Measurements from ENCODE around the gene GEMIN4. TPM values are rescaled to one million over a fixed set of nuclear protein-coding genes. Genes with fewer than 3 reads are reported as not detected.

Gene GEMIN4
- total RNA-seq, 2 experiments from 2014 or later = 40.2 to 53.6 TPM

- ChIA-PET POLR2A (no interaction called here), CTCF (ENCODE audit: unreplicated experiment) (no interaction called here)
- BruUV-seq (replicated peaks) = no TSS peak
- Histone ChIP-seq H3K9me3 (ENCODE audit: low read length) (no peaks in the 10 kb centered on the region), H3K4me3 (ENCODE audit: low read depth, low read length, poor library complexity, severe bottlenecking) (peak within 1 kb of the TSS; percentile 69), H3K36me3 (ENCODE audit: insufficient read depth, low read length) (peaks cover 2% of the 10 kb centered on the region), H2AFZ (ENCODE audit: low read length) (0 out of 2 replicates have a peak within 1 kb of the TSS, but pooled peaks have one; percentile 49), H4K20me1 (ENCODE audit: insufficient read depth, low read length) (peaks cover 5% of the 10 kb centered on the region; the same call in 1 of the 2 replicates), H3K27ac (ENCODE audit: low read depth, low read length, poor library complexity, severe bottlenecking) (no peak within 1 kb of the TSS), H3K79me2 (ENCODE audit: insufficient read depth, low read depth, low read length) (no peaks in the 10 kb centered on the region), H3K4me2 (ENCODE audit: low read length) (peak within 1 kb of the TSS; percentile 70), H3K4me1 (ENCODE audit: insufficient read depth, low read length, poor library complexity, severe bottlenecking) (no peaks in the 10 kb centered on the region), H3K9me2 (ENCODE audit: insufficient read depth, low read length) (no peaks in the 10 kb centered on the region)
- intact Hi-C loops (cut with micrococcal nuclease; ENCODE audit: unreplicated experiment) = no loop called here
- TF ChIP-seq EZH2phosphoT487 (IDR thresholded peaks at IDR 0.05; ENCODE audit: borderline replicate concordance, low read depth, low read length) (no peak), CTCF (conservative IDR thresholded peaks at IDR 0.05; ENCODE audit: low read length) (no peak)
- DNase-seq (ENCODE audit: low spot score) = peak; percentile 33
Observed at GRCh38 chr17:732067-732901, 19.8 kb downstream of the GEMIN4 start, which contains the start of gene TLCD3A. TLCD3A (plus strand) TSS chr17:732596; CDS start chr17:732648, 52 bp downstream.

GRCh38 chr17:731644-732066 is 20.4 kb downstream of the GEMIN4 start:
- no peak for DNase-seq (ENCODE audit: low spot score)
- Histone ChIP-seq H3K9me3 (ENCODE audit: low read length) (no peaks in the 10 kb centered on the region), H2AFZ (ENCODE audit: low read length) (0 out of 2 replicates have a peak overlapping the region, but pooled peaks have one; percentile 44), H3K36me3 (ENCODE audit: insufficient read depth, low read length) (no peaks in the 10 kb centered on the region), H3K9me2 (ENCODE audit: insufficient read depth, low read length) (no peaks in the 10 kb centered on the region), H3K27ac (ENCODE audit: low read depth, low read length, poor library complexity, severe bottlenecking) (no peak overlapping the region), H3K79me2 (ENCODE audit: insufficient read depth, low read depth, low read length) (no peaks in the 10 kb centered on the region), H4K20me1 (ENCODE audit: insufficient read depth, low read length) (peaks cover 5% of the 10 kb centered on the region; the same call in 1 of the 2 replicates), H3K4me1 (ENCODE audit: insufficient read depth, low read length, poor library complexity, severe bottlenecking) (no peaks in the 10 kb centered on the region), H3K4me2 (ENCODE audit: low read length) (peak overlapping the region; percentile 51), H3K4me3 (ENCODE audit: low read depth, low read length, poor library complexity, severe bottlenecking) (peak overlapping the region; percentile 61)
- BruUV-seq (replicated peaks) = no TSS peak
- ChIA-PET POLR2A (no interaction called here), CTCF (ENCODE audit: unreplicated experiment) (no interaction called here)
- intact Hi-C loops (cut with micrococcal nuclease; ENCODE audit: unreplicated experiment) = no loop called here
- TF ChIP-seq CTCF (conservative IDR thresholded peaks at IDR 0.05; ENCODE audit: low read length) = no peak
- TF ChIP-seq EZH2phosphoT487 (IDR thresholded peaks at IDR 0.05; ENCODE audit: borderline replicate concordance, low read depth, low read length) = no peak

- no peak overlapping the region for H2AFZ ChIP-seq (ENCODE audit: low read length)
- DNase-seq (ENCODE audit: low spot score) = no peak
- intact Hi-C loops (cut with micrococcal nuclease; ENCODE audit: unreplicated experiment) = no loop called here
- no peaks in the 10 kb centered on the region for H3K9me2 ChIP-seq (ENCODE audit: insufficient read depth, low read length)
- no TSS peak for BruUV-seq (replicated peaks)
- H3K79me2 ChIP-seq (ENCODE audit: insufficient read depth, low read depth, low read length) = no peaks in the 10 kb centered on the region
- TF ChIP-seq EZH2phosphoT487 (IDR thresholded peaks at IDR 0.05; ENCODE audit: borderline replicate concordance, low read depth, low read length) = no peak
- no peak for TF ChIP-seq CTCF (conservative IDR thresholded peaks at IDR 0.05; ENCODE audit: low read length)
- no peaks in the 10 kb centered on the region for H3K9me3 ChIP-seq (ENCODE audit: low read length)
- ChIA-PET CTCF (ENCODE audit: unreplicated experiment) (no interaction called here), POLR2A (interaction anchor here (0.6 kb wide), 1 partner anchor 10 kb away, joined by 3 read pairs; no protein-coding TSS in a partner anchor)
- H3K36me3 ChIP-seq (ENCODE audit: insufficient read depth, low read length) = no peaks in the 10 kb centered on the region
- no peak overlapping the region for H3K27ac ChIP-seq (ENCODE audit: low read depth, low read length, poor library complexity, severe bottlenecking)
- peaks cover 5% of the 10 kb centered on the region; the same call in 1 of the 2 replicates for H4K20me1 ChIP-seq (ENCODE audit: insufficient read depth, low read length)
- no peaks in the 10 kb centered on the region for H3K4me1 ChIP-seq (ENCODE audit: insufficient read depth, low read length, poor library complexity, severe bottlenecking)
- H3K4me3 ChIP-seq (ENCODE audit: low read depth, low read length, poor library complexity, severe bottlenecking) = no peak overlapping the region
- no peak overlapping the region for H3K4me2 ChIP-seq (ENCODE audit: low read length)
Observed at GRCh38 chr17:728911-729310, 23.2 kb downstream of the GEMIN4 start.
